ENCODE results near the gene ESYT2.
A peak's percentile ranks its signal among the peaks of the same experiment; 100 is the strongest.

Gene ESYT2

GRCh38 chr7:158815083-158815799 lies 14.1 kb downstream of the ESYT2 start:
- Histone ChIP-seq H3K36me3 (ENCODE audit: control insufficient read depth in 1 of 2, insufficient read depth in 2 of 2, low read length in 2 of 2) (no peaks in the 10 kb centered on the region), H3K9ac (ENCODE audit: low read depth in 1 of 2, low read length in 2 of 2) (no peak overlapping the region), H3K27me3 (ENCODE audit: control insufficient read depth in 1 of 2, insufficient read depth in 2 of 2, low read length in 2 of 2) (no peaks in the 10 kb centered on the region), H3K4me3 (ENCODE audit: low read depth in 1 of 2, low read length in 2 of 2) (no peak overlapping the region), H3K27ac (ENCODE audit: low read depth, low read length) (no peak overlapping the region), H3K9me3 (ENCODE audit: control insufficient read depth in 1 of 2, low read length in 2 of 2) (no peaks in the 10 kb centered on the region), H3K4me1 (ENCODE audit: control insufficient read depth in 1 of 2, insufficient read depth in 2 of 2, low read length in 2 of 2) (peaks cover 51 to 60% of the 10 kb centered on the region in 2 donors)

GRCh38 chr7:158814637-158815036 lies 14.7 kb downstream of the ESYT2 start:
- Histone ChIP-seq H3K27me3 (ENCODE audit: control insufficient read depth in 1 of 2, insufficient read depth in 2 of 2, low read length in 2 of 2) (no peaks in the 10 kb centered on the region), H3K27ac (ENCODE audit: low read depth, low read length) (no peak overlapping the region), H3K9ac (ENCODE audit: low read depth in 1 of 2, low read length in 2 of 2) (no peak overlapping the region), H3K4me1 (ENCODE audit: control insufficient read depth in 1 of 2, insufficient read depth in 2 of 2, low read length in 2 of 2) (peaks cover 48 to 56% of the 10 kb centered on the region in 2 donors), H3K9me3 (ENCODE audit: control insufficient read depth in 1 of 2, low read length in 2 of 2) (no peaks in the 10 kb centered on the region), H3K36me3 (ENCODE audit: control insufficient read depth in 1 of 2, insufficient read depth in 2 of 2, low read length in 2 of 2) (no peaks in the 10 kb centered on the region), H3K4me3 (ENCODE audit: low read depth in 1 of 2, low read length in 2 of 2) (no peak overlapping the region)

DNA sequence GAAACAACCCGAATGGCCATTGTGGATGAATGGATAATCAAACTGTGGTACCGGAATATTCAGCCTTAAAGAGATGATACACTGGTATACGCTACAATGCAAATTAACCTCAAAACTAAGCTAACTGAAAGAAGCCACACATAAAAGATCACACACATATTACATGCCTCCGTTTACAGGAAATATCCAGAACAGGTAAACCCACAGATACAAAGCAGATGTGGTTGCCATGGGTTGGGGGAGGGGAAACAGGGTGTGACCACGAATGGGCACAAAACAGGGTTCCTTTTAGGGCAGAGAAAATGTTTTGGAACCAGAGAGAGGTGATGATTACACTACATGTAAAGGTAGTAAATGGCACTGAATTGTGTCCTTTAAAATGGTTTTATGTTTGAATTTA lies 16.6 kb downstream of the ESYT2 start:
- H3K4me3 ChIP-seq (ENCODE audit: low read depth in 1 of 2, low read length in 2 of 2), result no peak overlapping the region
- no peaks in the 10 kb centered on the region for H3K27me3 ChIP-seq (ENCODE audit: control insufficient read depth in 1 of 2, insufficient read depth in 2 of 2, low read length in 2 of 2)
- H3K9ac ChIP-seq (ENCODE audit: low read depth in 1 of 2, low read length in 2 of 2), result no peak overlapping the region
- H3K27ac ChIP-seq (ENCODE audit: low read depth, low read length), result no peak overlapping the region
- H3K9me3 ChIP-seq (ENCODE audit: control insufficient read depth in 1 of 2, low read length in 2 of 2), result no peaks in the 10 kb centered on the region
- peaks cover 0 to 4% of the 10 kb centered on the region in 2 donors for H3K36me3 ChIP-seq (ENCODE audit: control insufficient read depth in 1 of 2, insufficient read depth in 2 of 2, low read length in 2 of 2)
- peaks cover 29 to 41% of the 10 kb centered on the region in 2 donors for H3K4me1 ChIP-seq (ENCODE audit: control insufficient read depth in 1 of 2, insufficient read depth in 2 of 2, low read length in 2 of 2)

DNA sequence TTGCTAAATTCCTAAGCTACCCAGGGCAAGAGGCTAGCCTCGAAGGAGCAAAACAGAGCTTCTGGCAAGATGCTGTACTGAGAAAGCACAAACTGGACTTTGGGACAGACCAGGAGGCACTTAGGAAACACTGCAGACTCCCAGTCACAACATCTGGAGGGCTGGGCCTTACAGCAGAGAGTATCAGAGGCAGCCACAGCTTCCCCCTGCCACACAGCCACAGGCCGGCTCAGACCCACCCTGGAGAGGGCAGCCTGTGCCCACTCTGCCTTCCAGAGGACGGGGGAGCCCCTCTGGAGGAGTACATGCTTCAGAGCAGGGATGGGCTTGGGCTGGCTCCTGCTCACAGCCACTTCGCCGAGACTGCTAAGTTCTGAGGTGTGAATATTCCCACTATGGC lies 17.4 kb downstream of the ESYT2 start:
- H3K27me3 ChIP-seq (ENCODE audit: control insufficient read depth in 1 of 2, insufficient read depth in 2 of 2, low read length in 2 of 2), result no peaks in the 10 kb centered on the region
- H3K4me3 ChIP-seq (ENCODE audit: low read depth in 1 of 2, low read length in 2 of 2), result no peak overlapping the region
- H3K27ac ChIP-seq (ENCODE audit: low read depth, low read length), result peak overlapping the region; percentile 30

DNA sequence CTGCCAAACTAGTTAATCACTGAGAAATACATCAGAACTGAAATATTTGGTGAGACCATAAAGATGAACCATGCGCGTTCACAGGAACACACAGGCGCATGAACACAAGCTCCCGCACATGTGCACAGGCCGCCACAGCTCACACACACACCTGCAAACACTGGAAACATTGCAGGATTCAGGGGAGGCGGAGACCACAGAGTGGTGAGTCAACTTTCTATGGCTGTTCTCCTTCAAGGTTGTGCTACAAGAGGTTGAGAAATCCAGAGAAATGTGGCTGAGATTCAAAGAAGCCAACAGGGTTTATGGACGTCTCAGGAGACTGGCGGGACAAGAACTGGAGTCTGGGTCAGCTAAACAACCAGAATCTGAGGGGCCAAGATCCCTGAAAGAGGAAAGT lies 17.8 kb downstream of the ESYT2 start:
- H3K4me3 ChIP-seq (ENCODE audit: low read depth in 1 of 2, low read length in 2 of 2), result no peak overlapping the region
- H3K27me3 ChIP-seq (ENCODE audit: control insufficient read depth in 1 of 2, insufficient read depth in 2 of 2, low read length in 2 of 2), result no peaks in the 10 kb centered on the region
- peak overlapping the region; percentile 30 for H3K27ac ChIP-seq (ENCODE audit: low read depth, low read length)
- H3K9ac ChIP-seq (ENCODE audit: low read depth in 1 of 2, low read length in 2 of 2), result no peak overlapping the region
- peaks cover 0 to 4% of the 10 kb centered on the region in 2 donors for H3K36me3 ChIP-seq (ENCODE audit: control insufficient read depth in 1 of 2, insufficient read depth in 2 of 2, low read length in 2 of 2)
- H3K9me3 ChIP-seq (ENCODE audit: control insufficient read depth in 1 of 2, low read length in 2 of 2), result no peaks in the 10 kb centered on the region
- H3K4me1 ChIP-seq (ENCODE audit: control insufficient read depth in 1 of 2, insufficient read depth in 2 of 2, low read length in 2 of 2), result peaks cover 17 to 31% of the 10 kb centered on the region in 2 donors

More for the DNA sequence above, 17.4 kb downstream of the ESYT2 start:
- peak overlapping the region in 1 of 2 donors; percentile 19 for H3K9ac ChIP-seq (ENCODE audit: low read depth in 1 of 2, low read length in 2 of 2)
- H3K9me3 ChIP-seq (ENCODE audit: control insufficient read depth in 1 of 2, low read length in 2 of 2), result no peaks in the 10 kb centered on the region
- peaks cover 0 to 4% of the 10 kb centered on the region in 2 donors for H3K36me3 ChIP-seq (ENCODE audit: control insufficient read depth in 1 of 2, insufficient read depth in 2 of 2, low read length in 2 of 2)
- H3K4me1 ChIP-seq (ENCODE audit: control insufficient read depth in 1 of 2, insufficient read depth in 2 of 2, low read length in 2 of 2), result peaks cover 21 to 33% of the 10 kb centered on the region in 2 donors

DNA sequence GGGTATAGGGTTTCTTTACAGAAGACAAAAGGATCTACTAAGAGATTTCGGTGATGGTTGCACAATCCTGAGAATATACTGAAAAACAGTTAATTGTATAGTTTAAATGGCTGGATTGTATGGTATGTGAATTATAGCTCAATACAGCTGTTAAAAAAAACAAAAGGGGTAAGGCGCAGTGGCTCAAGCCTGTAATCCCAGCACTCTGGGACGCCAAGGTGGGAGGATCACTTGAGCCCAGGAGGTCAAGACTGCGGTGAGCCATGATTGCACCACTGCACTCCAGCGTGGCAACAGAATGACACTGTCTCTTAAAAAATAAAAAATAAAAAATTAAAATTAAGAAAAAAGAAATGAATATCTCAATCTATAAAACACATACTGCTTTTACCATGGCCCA lies 18.5 kb downstream of the ESYT2 start:
- H3K27ac ChIP-seq (ENCODE audit: low read depth, low read length), result no peak overlapping the region

GRCh38 chr7:158809596-158809995 lies 19.7 kb downstream of the ESYT2 start:
- H3K4me1 ChIP-seq (ENCODE audit: control insufficient read depth in 1 of 2, insufficient read depth in 2 of 2, low read length in 2 of 2), result peaks cover 7 to 19% of the 10 kb centered on the region in 2 donors
- no peaks in the 10 kb centered on the region for H3K9me3 ChIP-seq (ENCODE audit: control insufficient read depth in 1 of 2, low read length in 2 of 2)
- no peaks in the 10 kb centered on the region for H3K27me3 ChIP-seq (ENCODE audit: control insufficient read depth in 1 of 2, insufficient read depth in 2 of 2, low read length in 2 of 2)
- peaks cover 0 to 10% of the 10 kb centered on the region in 2 donors for H3K36me3 ChIP-seq (ENCODE audit: control insufficient read depth in 1 of 2, insufficient read depth in 2 of 2, low read length in 2 of 2)
- no peak overlapping the region for H3K9ac ChIP-seq (ENCODE audit: low read depth in 1 of 2, low read length in 2 of 2)
- H3K27ac ChIP-seq (ENCODE audit: low read depth, low read length), result no peak overlapping the region
- no peak overlapping the region for H3K4me3 ChIP-seq (ENCODE audit: low read depth in 1 of 2, low read length in 2 of 2)

More for the DNA sequence above, 18.5 kb downstream of the ESYT2 start:
- no peak overlapping the region for H3K4me3 ChIP-seq (ENCODE audit: low read depth in 1 of 2, low read length in 2 of 2)
- peaks cover 0 to 5% of the 10 kb centered on the region in 2 donors for H3K36me3 ChIP-seq (ENCODE audit: control insufficient read depth in 1 of 2, insufficient read depth in 2 of 2, low read length in 2 of 2)
- no peak overlapping the region for H3K9ac ChIP-seq (ENCODE audit: low read depth in 1 of 2, low read length in 2 of 2)
- H3K27me3 ChIP-seq (ENCODE audit: control insufficient read depth in 1 of 2, insufficient read depth in 2 of 2, low read length in 2 of 2), result no peaks in the 10 kb centered on the region
- H3K4me1 ChIP-seq (ENCODE audit: control insufficient read depth in 1 of 2, insufficient read depth in 2 of 2, low read length in 2 of 2), result peaks cover 12 to 25% of the 10 kb centered on the region in 2 donors
- H3K9me3 ChIP-seq (ENCODE audit: control insufficient read depth in 1 of 2, low read length in 2 of 2), result no peaks in the 10 kb centered on the region

- Histone ChIP-seq H3K27ac (ENCODE audit: low read depth, low read length) (no peak overlapping the region), H3K27me3 (ENCODE audit: control insufficient read depth in 1 of 2, insufficient read depth in 2 of 2, low read length in 2 of 2) (no peaks in the 10 kb centered on the region), H3K9ac (ENCODE audit: low read depth in 1 of 2, low read length in 2 of 2) (no peak overlapping the region), H3K4me3 (ENCODE audit: low read depth in 1 of 2, low read length in 2 of 2) (no peak overlapping the region), H3K9me3 (ENCODE audit: control insufficient read depth in 1 of 2, low read length in 2 of 2) (no peaks in the 10 kb centered on the region), H3K36me3 (ENCODE audit: control insufficient read depth in 1 of 2, insufficient read depth in 2 of 2, low read length in 2 of 2) (peaks cover 0 to 14% of the 10 kb centered on the region in 2 donors), H3K4me1 (ENCODE audit: control insufficient read depth in 1 of 2, insufficient read depth in 2 of 2, low read length in 2 of 2) (peaks cover 5 to 16% of the 10 kb centered on the region in 2 donors)
These were observed 21.2 kb downstream of the ESYT2 start for GRCh38 chr7:158808126-158808525.

DNA sequence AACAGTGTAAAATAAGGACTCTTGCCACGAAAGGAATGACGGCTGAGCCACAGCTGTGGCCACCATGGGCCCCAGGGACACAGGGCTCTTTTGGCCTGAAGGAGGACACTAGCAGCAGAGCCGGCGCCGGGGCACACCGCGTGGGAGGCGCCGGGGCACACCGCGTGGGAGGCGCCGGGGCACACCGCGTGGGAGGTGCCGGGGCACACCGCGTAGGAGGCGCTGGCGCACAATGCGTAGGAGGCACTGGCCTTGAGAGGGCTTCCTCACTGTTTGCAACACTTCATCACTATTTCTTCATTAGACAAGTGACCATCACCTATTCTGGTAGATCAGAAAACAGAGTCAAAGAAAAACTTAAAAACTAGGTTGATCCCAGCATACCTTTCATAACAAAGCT lies 23.4 kb downstream of the ESYT2 start:
- Histone ChIP-seq H3K27ac (ENCODE audit: low read depth, low read length) (no peak overlapping the region), H3K9me3 (ENCODE audit: control insufficient read depth in 1 of 2, low read length in 2 of 2) (no peaks in the 10 kb centered on the region), H3K4me3 (ENCODE audit: low read depth in 1 of 2, low read length in 2 of 2) (no peak overlapping the region), H3K27me3 (ENCODE audit: control insufficient read depth in 1 of 2, insufficient read depth in 2 of 2, low read length in 2 of 2) (no peaks in the 10 kb centered on the region), H3K9ac (ENCODE audit: low read depth in 1 of 2, low read length in 2 of 2) (no peak overlapping the region), H3K36me3 (ENCODE audit: control insufficient read depth in 1 of 2, insufficient read depth in 2 of 2, low read length in 2 of 2) (peaks cover 0 to 14% of the 10 kb centered on the region in 2 donors), H3K4me1 (ENCODE audit: control insufficient read depth in 1 of 2, insufficient read depth in 2 of 2, low read length in 2 of 2) (no peaks in the 10 kb centered on the region)

- no peak overlapping the region for H3K27ac ChIP-seq (ENCODE audit: low read depth, low read length)
These were observed 23.9 kb downstream of the ESYT2 start for GRCh38 chr7:158805414-158805813.

More at GRCh38 chr7:158805414-158805813, 23.9 kb downstream of the ESYT2 start:
- no peaks in the 10 kb centered on the region for H3K9me3 ChIP-seq (ENCODE audit: control insufficient read depth in 1 of 2, low read length in 2 of 2)
- H3K4me3 ChIP-seq (ENCODE audit: low read depth in 1 of 2, low read length in 2 of 2), result no peak overlapping the region
- no peak overlapping the region for H3K9ac ChIP-seq (ENCODE audit: low read depth in 1 of 2, low read length in 2 of 2)
- H3K4me1 ChIP-seq (ENCODE audit: control insufficient read depth in 1 of 2, insufficient read depth in 2 of 2, low read length in 2 of 2), result no peaks in the 10 kb centered on the region
- peaks cover 0 to 14% of the 10 kb centered on the region in 2 donors for H3K36me3 ChIP-seq (ENCODE audit: control insufficient read depth in 1 of 2, insufficient read depth in 2 of 2, low read length in 2 of 2)
- no peaks in the 10 kb centered on the region for H3K27me3 ChIP-seq (ENCODE audit: control insufficient read depth in 1 of 2, insufficient read depth in 2 of 2, low read length in 2 of 2)
